Mesenchymal stem cell (in vitro differentiated cells and primary cell): ENCODE results near the gene HK3.

ENCODE experiments used
- DNase-seq: peaks from one replicate; pipeline ENCODE4 v3.0.0-alpha.2; 2013
- H2AFZ ChIP-seq: one replicate; pipeline ENCODE4 v1.6.1; 2013; ENCODE audit warnings: low read depth, mild to moderate bottlenecking, control low read depth, inconsistent platforms, low read length, moderate library complexity
- H2AK5ac ChIP-seq: 2 replicates; pipeline ENCODE4 v1.6.1; 2013; ENCODE audit warnings: low read length, moderate library complexity, mild to moderate bottlenecking, inconsistent platforms; ENCODE audit not compliant: severe bottlenecking
- H2BK120ac ChIP-seq: one replicate; pipeline ENCODE4 v1.6.1; 2013; ENCODE audit warnings: low read depth, mild to moderate bottlenecking, inconsistent platforms, low read length, moderate library complexity
- H2BK12ac ChIP-seq, 2 experiments: one replicate each; pipeline ENCODE4 v1.6.1; 2013; ENCODE audit warnings: inconsistent platforms in 2 of 2, low read length in 2 of 2, mild to moderate bottlenecking in 2 of 2, moderate library complexity in 2 of 2, control low read depth in 1 of 2
- H2BK15ac ChIP-seq: one replicate; pipeline ENCODE4 v1.6.1; 2013; ENCODE audit warnings: mild to moderate bottlenecking, low read depth, inconsistent platforms; ENCODE audit not compliant: poor library complexity, severe bottlenecking
- H2BK5ac ChIP-seq: 2 replicates; pipeline ENCODE4 v1.6.1; 2013; ENCODE audit warnings: low read depth, mild to moderate bottlenecking, low read length, control low read depth, inconsistent platforms; ENCODE audit not compliant: poor library complexity, severe bottlenecking
- H3K14ac ChIP-seq, 2 experiments: one replicate each; pipeline ENCODE4 v1.6.1; 2013; ENCODE audit warnings: inconsistent platforms in 2 of 2, low read length in 2 of 2, control low read depth in 1 of 2, mild to moderate bottlenecking in 1 of 2, moderate library complexity in 1 of 2
- H3K18ac ChIP-seq, 2 experiments: one replicate each; pipeline ENCODE4 v1.6.1; 2013; ENCODE audit warnings: inconsistent platforms in 2 of 2, low read length in 2 of 2, control low read depth in 1 of 2, low read depth in 1 of 2, mild to moderate bottlenecking in 1 of 2
- H3K23ac ChIP-seq, 2 experiments: one replicate each; pipeline ENCODE4 v1.6.1; 2013; ENCODE audit warnings: inconsistent platforms in 2 of 2, low read length in 2 of 2, mild to moderate bottlenecking in 2 of 2, moderate library complexity in 2 of 2, control low read depth in 1 of 2
- H3K27ac ChIP-seq: 2 replicates; pipeline ENCODE4 v1.5.1; 2013; ENCODE audit warnings: mild to moderate bottlenecking, moderate library complexity, low read length, control low read depth, inconsistent platforms; ENCODE audit not compliant: poor library complexity, severe bottlenecking
- H3K27me3 ChIP-seq, 2 experiments: 2 replicates each; pipeline versions ENCODE4 v1.6.1 to v1.7.0; 2013; ENCODE audit warnings: low read length in 2 of 2, mild to moderate bottlenecking in 2 of 2, moderate library complexity in 2 of 2, control low read depth in 1 of 2, inconsistent platforms in 1 of 2; ENCODE audit not compliant: control insufficient read depth in 1 of 2, insufficient read depth in 1 of 2
- H3K36me3 ChIP-seq, 2 experiments: 2 replicates each; pipeline versions ENCODE4 v1.6.1 to v1.7.0; 2013; ENCODE audit warnings: low read length in 2 of 2, control low read depth in 1 of 2, inconsistent platforms in 1 of 2, low read depth in 1 of 2, mild to moderate bottlenecking in 1 of 2; ENCODE audit not compliant: insufficient read depth in 2 of 2, control insufficient read depth in 1 of 2
- H3K4ac ChIP-seq, 2 experiments: one replicate each; pipeline ENCODE4 v1.6.1; 2013; ENCODE audit warnings: inconsistent platforms in 2 of 2, low read length in 2 of 2, mild to moderate bottlenecking in 2 of 2, moderate library complexity in 2 of 2, control low read depth in 1 of 2, low read depth in 1 of 2
- H3K4me1 ChIP-seq: 2 replicates; pipeline ENCODE4 v1.6.1; 2013; ENCODE audit warnings: low read depth, low read length, control low read depth; ENCODE audit not compliant: control insufficient read depth, insufficient read depth
- H3K4me2 ChIP-seq: 2 replicates; pipeline ENCODE4 v1.6.1; 2013; ENCODE audit warnings: low read length, mild to moderate bottlenecking, inconsistent platforms; ENCODE audit not compliant: poor library complexity, severe bottlenecking
- H3K4me3 ChIP-seq, 2 experiments: 2 replicates each; pipeline versions ENCODE4 v1.5.1 to v1.7.0; 2013; ENCODE audit warnings: low read length in 2 of 2, mild to moderate bottlenecking in 2 of 2, control low read depth in 1 of 2, low read depth in 1 of 2; ENCODE audit not compliant: insufficient read depth in 1 of 2
- H3K79me1 ChIP-seq: replicated peaks from 2 replicates; pipeline ENCODE4 v1.6.1; 2013; ENCODE audit warnings: mild to moderate bottlenecking, control low read depth, low read length, inconsistent platforms; ENCODE audit not compliant: poor library complexity, severe bottlenecking
- H3K9ac ChIP-seq: 2 replicates; pipeline ENCODE4 v1.7.0; 2013; ENCODE audit warnings: mild to moderate bottlenecking, low read length, moderate library complexity
- H3K9me3 ChIP-seq: 2 replicates; pipeline ENCODE4 v1.7.0; 2013; ENCODE audit warnings: mild to moderate bottlenecking, low read length; ENCODE audit not compliant: control insufficient read depth
- H4K8ac ChIP-seq: one replicate; pipeline ENCODE4 v1.6.1; 2013; ENCODE audit warnings: inconsistent platforms, mild to moderate bottlenecking, low read length, moderate library complexity
- H4K91ac ChIP-seq: one replicate; pipeline ENCODE4 v1.6.1; 2013; ENCODE audit warnings: mild to moderate bottlenecking, low read length, inconsistent platforms
- WGBS: methylation state at CpG from one replicate; pipeline ENCODE4 v1.1.7; 2013; ENCODE audit warnings: mixed read lengths; 5-methylcytosine and 5-hydroxymethylcytosine counted together

HK3 gene

GRCh38 chr5:176888016-176888864 lies 10.9 kb downstream of the HK3 start:
- Histone ChIP-seq H3K4me1 (peaks cover 9% of the 10 kb centered on the region), H3K79me1 (no peaks in the 10 kb centered on the region), H3K4ac (no peak overlapping the region), H2BK5ac (no peak overlapping the region), H3K9me3 (no peaks in the 10 kb centered on the region), H3K27me3 (peaks cover 0 to 62% of the 10 kb centered on the region in 2 experiments), H2AK5ac (no peak overlapping the region), H3K27ac (no peak overlapping the region), H3K4me3 (no peak overlapping the region), H4K8ac (no peak overlapping the region), H2BK12ac (no peak overlapping the region), H2BK15ac (no peak overlapping the region), H3K4me2 (no peak overlapping the region), H2BK120ac (no peak overlapping the region), H3K14ac (no peak overlapping the region), H3K36me3 (peaks cover 0 to 3% of the 10 kb centered on the region in 2 experiments), H4K91ac (no peak overlapping the region), H3K9ac (no peak overlapping the region), H2AFZ (no peak overlapping the region), H3K23ac (no peak overlapping the region), H3K18ac (no peak overlapping the region)
- no peak for DNase-seq
- 89% methylated on average over 26 of the region's 27 CpGs for WGBS

GRCh38 chr5:176887252-176887849 lies 11.8 kb downstream of the HK3 start:
- DNase-seq: no peak
- Histone ChIP-seq H2BK12ac (no peak overlapping the region), H2BK120ac (no peak overlapping the region), H2BK5ac (no peak overlapping the region), H2AFZ (no peak overlapping the region), H3K4me1 (peaks cover 9% of the 10 kb centered on the region), H3K14ac (no peak overlapping the region), H3K18ac (no peak overlapping the region), H3K4me3 (no peak overlapping the region), H3K79me1 (no peaks in the 10 kb centered on the region), H4K91ac (no peak overlapping the region), H3K9ac (no peak overlapping the region), H2AK5ac (no peak overlapping the region), H3K9me3 (no peaks in the 10 kb centered on the region), H4K8ac (no peak overlapping the region), H2BK15ac (no peak overlapping the region), H3K27ac (no peak overlapping the region), H3K4ac (no peak overlapping the region), H3K23ac (no peak overlapping the region), H3K36me3 (peaks cover 0 to 3% of the 10 kb centered on the region in 2 experiments), H3K27me3 (peaks cover 0 to 60% of the 10 kb centered on the region in 2 experiments), H3K4me2 (no peak overlapping the region)
- 88% methylated on average over 28 of the region's 28 CpGs for WGBS

- 91% methylated on average over 13 of the region's 13 CpGs for WGBS
- H3K18ac ChIP-seq: no peak overlapping the region
- no peak overlapping the region for H3K27ac ChIP-seq
- H2AFZ ChIP-seq: no peak overlapping the region
- H2BK12ac ChIP-seq: no peak overlapping the region
- no peak overlapping the region for H4K8ac ChIP-seq
- H3K79me1 ChIP-seq: no peaks in the 10 kb centered on the region
- no peak overlapping the region for H3K9ac ChIP-seq
- no peak overlapping the region for H3K4ac ChIP-seq
- H3K27me3 ChIP-seq: peaks cover 0 to 58% of the 10 kb centered on the region in 2 experiments
- H3K36me3 ChIP-seq: peaks cover 0 to 9% of the 10 kb centered on the region in 2 experiments
- no peaks in the 10 kb centered on the region for H3K9me3 ChIP-seq
- H3K4me2 ChIP-seq: no peak overlapping the region
- no peak overlapping the region for H2BK120ac ChIP-seq
- H2AK5ac ChIP-seq: no peak overlapping the region
- no peak overlapping the region for H3K23ac ChIP-seq
- H3K4me3 ChIP-seq: no peak overlapping the region
- H3K4me1 ChIP-seq: peaks cover 9% of the 10 kb centered on the region
- DNase-seq: no peak
- no peak overlapping the region for H3K14ac ChIP-seq
- H2BK15ac ChIP-seq: no peak overlapping the region
- H2BK5ac ChIP-seq: no peak overlapping the region
- H4K91ac ChIP-seq: no peak overlapping the region
Measured at GRCh38 chr5:176886336-176887251, 12.6 kb downstream of the HK3 start.

- Histone ChIP-seq H4K91ac (no peak overlapping the region), H4K8ac (no peak overlapping the region), H3K79me1 (no peaks in the 10 kb centered on the region), H2BK120ac (no peak overlapping the region), H3K9ac (no peak overlapping the region), H2AK5ac (no peak overlapping the region), H3K18ac (no peak overlapping the region), H3K14ac (no peak overlapping the region), H3K36me3 (peaks cover 0 to 28% of the 10 kb centered on the region in 2 experiments), H3K4me1 (peaks cover 11% of the 10 kb centered on the region), H3K9me3 (no peaks in the 10 kb centered on the region), H3K23ac (no peak overlapping the region), H3K4me3 (no peak overlapping the region), H3K4me2 (no peak overlapping the region), H2AFZ (no peak overlapping the region), H2BK12ac (no peak overlapping the region), H2BK5ac (no peak overlapping the region), H3K27me3 (peaks cover 0 to 54% of the 10 kb centered on the region in 2 experiments), H3K4ac (no peak overlapping the region), H3K27ac (no peak overlapping the region), H2BK15ac (no peak overlapping the region)
- WGBS: 67% methylated on average over 4 of the region's 4 CpGs
- no peak for DNase-seq
Measured at GRCh38 chr5:176884571-176884890, 14.6 kb downstream of the HK3 start.
